Measurements from ENCODE around the gene PIH1D1. TPM values are rescaled to one million over a fixed set of nuclear protein-coding genes. Genes with fewer than 3 reads are reported as not detected.
A peak's percentile ranks its signal among the peaks of the same experiment; 100 is the strongest.

The PIH1D1 gene
- total and polyA plus RNA-seq, 10 of the 15 experiments (the other 5 are each of a cell fraction or from before 2014, with no cell fraction given) = 16.1 to 153 (median 106) TPM

- TF ChIP-seq SPI1 (IDR thresholded peaks at IDR 0.05; ENCODE audit: borderline replicate concordance, insufficient read depth, low read depth, low read length) (peak; percentile 47; the same call in 1 of the 2 replicates), FOXM1 (IDR thresholded peaks at IDR 0.05; ENCODE audit: low read depth, low read length) (peak; percentile 82), ATF7 (IDR thresholded peaks at IDR 0.05; ENCODE audit: low read depth) (no peak), YY1 (IDR thresholded peaks at IDR 0.05; ENCODE audit: low read depth, low read length) (peak; percentile 77), POLR2AphosphoS5 (IDR thresholded peaks at IDR 0.05; ENCODE audit: low read length) (no peak), KAT2A (conservative IDR thresholded peaks at IDR 0.05; ENCODE audit: control insufficient read depth, low read depth, low read length) (no peak), CTCF (IDR thresholded peaks at IDR 0.05 in 2 of 3, conservative IDR thresholded peaks at IDR 0.05 in 1 of 3; ENCODE audit: control insufficient read depth in 2 of 3, extremely low read depth in 1 of 3, insufficient read depth in 1 of 3, low read depth in 3 of 3, low read length in 3 of 3) (peak; percentile 88 to 98 (median 89); a peak in 5 of 6 replicates), ATF2 (IDR thresholded peaks at IDR 0.05; ENCODE audit: low read length) (no peak), E2F4 (IDR thresholded peaks at IDR 0.05; ENCODE audit: low read depth, low read length) (no peak), BCLAF1 (IDR thresholded peaks at IDR 0.05) (no peak), CHD1 (IDR thresholded peaks at IDR 0.05; ENCODE audit: low read depth, low read length) (no peak), SRF (IDR thresholded peaks at IDR 0.05; ENCODE audit: low read depth in 2 of 2, low read length in 2 of 2) (no peak), CREB1 (IDR thresholded peaks at IDR 0.05; ENCODE audit: low read depth) (peak; percentile 42; the same call in 1 of the 2 replicates), ETV6 (conservative IDR thresholded peaks at IDR 0.05 in 1 of 2, IDR thresholded peaks at IDR 0.05 in 1 of 2; ENCODE audit: borderline replicate concordance in 1 of 2, low read depth in 1 of 2) (peak in 1 of 2 experiments; percentile 51; a peak in 1 of 4 replicates), PML (IDR thresholded peaks at IDR 0.05; ENCODE audit: low read length) (no peak), ZNF687 (IDR thresholded peaks at IDR 0.05) (peak; percentile 64), CREM (IDR thresholded peaks at IDR 0.05; ENCODE audit: low read depth) (peak; percentile 68; the same call in 1 of the 2 replicates)
Measured at GRCh38 chr19:49469828-49470614, 18.4 kb upstream of the PIH1D1 start (continued).
